Measurements from ENCODE around the gene SAMD3.
A peak's percentile ranks its signal among the peaks of the same experiment; 100 is the strongest.
"Not testable (repeated sequence)": the region's sequence is repeated elsewhere in the genome, so short reads cannot be mapped to it uniquely, and the experiment has no call there.

The SAMD3 gene
- 0 to 2.2 (median 0) reads per million in 17 experiments for total RNA-seq

DNA sequence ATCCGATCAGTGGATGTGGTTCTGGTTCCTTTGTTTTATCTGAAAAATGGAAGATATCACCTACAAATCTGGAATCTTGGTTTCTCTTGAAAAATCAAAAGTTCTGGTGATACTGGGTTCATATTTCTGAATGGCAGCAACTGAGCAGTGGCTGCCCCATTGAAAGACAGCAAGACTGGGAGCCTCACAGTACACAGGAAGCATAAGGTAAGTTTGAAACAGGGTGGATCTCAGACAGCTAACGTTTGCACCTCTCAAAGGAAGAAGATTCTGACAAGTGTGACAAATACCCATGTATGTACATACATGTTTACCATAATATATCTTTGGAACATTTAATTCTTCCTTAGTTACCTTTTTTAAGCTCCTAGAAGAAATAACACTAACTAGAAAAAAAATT, at the start of gene SAMD3:
Gene SAMD3, minus strand, starts transcription at position 177 of the 400 bp plus-strand sequence. CDS start 7,678 bp downstream, outside the sequence.
- DNase-seq: no peak

DNA sequence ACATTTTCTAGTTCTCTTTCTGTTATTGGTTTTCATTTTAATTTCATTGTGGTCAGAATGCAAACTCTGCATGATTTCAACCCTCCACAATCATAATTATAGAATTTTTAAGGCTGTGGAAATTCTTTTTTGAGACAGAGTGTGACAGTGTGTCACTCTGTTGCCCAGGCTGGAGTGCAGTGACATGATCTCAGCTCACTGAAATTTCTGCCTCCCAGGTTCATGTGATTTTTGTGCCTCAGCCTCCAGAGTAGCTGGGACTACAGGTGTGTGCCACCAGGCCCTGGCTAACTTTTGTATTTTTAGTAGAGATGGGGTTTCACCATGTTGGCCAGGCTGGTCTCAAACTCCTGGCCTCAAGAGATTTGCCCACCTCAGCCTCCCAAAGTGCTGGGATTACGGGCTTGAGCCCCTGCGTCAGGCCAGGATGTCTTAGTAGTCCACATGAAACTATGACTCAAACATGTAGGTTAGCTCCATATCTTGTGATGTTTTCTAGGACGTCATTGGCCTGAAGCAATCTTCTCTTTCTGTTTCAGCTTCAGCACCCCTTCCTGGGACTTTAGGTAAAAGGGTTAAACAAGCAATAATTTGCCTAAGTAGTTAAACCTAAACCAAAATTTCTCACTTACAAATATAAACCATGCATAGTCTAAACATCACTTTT, 47.4 kb upstream of the SAMD3 start:
- DNase-seq: no peak

DNA sequence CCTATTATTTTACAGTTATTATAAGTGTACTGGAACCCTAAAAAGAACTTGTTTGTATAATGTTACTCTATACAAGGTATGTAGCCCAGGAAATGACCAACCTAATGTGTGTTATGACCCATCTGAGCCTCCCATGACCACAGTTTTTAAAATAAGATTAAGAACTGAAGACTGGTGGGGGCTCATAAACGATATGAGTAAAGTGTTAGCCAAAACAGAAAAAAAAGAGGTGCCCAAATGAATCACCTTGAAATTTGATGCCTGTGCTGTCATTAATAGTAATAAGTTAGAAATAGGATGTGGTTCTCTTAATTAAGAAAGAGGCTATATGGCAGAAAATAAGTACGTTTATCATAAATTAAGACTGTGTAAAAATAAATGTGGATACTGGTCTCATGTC, 42.8 kb upstream of the SAMD3 start:
- DNase-seq: not testable (repeated sequence)

DNA sequence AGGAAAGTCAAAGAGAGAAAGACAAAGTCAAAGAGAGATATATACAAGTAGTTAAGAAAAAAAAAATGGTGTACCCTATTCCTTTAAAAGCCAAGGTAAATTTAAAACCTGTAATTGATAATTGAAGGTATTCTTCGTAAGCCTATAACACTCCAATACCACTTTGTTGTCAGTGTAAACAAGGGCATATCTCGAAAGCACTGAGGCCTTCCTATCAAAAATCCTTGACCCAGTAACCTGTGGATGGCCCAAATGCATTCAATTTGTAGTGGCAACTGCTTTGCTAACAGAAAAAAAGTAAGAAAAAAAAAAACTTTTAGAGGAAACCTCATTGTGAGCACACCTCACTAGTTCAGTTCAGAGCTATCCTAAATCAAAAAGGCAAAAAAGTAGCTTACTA, 39.3 kb upstream of the SAMD3 start:
- no peak for DNase-seq

DNA sequence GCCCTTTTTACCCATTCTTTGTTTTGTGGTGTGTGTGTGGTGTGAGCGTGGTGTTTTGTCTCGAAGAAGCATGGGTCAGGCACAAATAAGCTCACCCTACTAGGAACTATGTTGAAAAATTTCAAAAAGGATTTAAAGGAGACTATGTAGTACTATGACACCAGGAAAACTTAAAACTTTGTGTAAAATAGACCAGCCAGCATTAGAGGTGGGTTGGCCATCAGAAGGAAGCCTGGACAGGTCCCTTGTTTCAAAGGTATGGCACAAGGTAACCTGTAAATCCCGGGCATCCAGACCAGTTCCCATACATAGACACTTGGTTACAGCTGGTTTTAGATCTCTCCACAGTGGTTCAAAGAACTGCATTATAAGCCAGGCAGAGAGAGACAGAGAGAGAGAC, 38.8 kb upstream of the SAMD3 start:
- DNase-seq: not testable (repeated sequence)

DNA sequence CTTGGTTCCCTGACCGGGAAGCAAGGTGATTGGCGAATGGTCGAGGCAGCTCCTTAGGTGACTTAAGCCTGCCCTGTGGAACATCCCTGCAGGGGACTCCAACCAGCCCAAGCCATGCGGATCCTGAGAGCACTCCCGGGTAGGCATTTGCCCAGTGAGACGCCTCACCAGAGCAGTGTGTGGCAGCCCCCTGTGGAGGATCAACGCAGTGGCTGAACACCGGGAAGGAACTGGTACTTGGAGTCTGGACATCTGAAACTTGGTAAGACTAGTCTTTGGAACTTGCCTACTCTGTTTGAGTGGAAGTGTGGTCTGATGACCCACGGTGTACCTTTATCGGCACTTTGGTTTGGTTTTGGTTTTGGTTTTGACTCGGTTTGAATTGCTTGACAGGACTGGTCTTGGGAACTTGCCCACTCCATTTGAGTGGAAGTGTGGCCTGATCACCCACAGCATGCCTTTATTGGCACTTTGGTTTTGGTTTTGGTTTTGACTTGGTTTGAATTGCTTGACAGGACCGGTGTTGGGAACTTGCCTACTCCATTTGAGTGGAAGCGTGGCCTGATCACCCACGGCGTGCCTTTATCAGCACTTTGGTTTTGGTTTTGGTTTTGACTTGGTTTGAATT, 38.0 kb upstream of the SAMD3 start:
- not testable (repeated sequence) for DNase-seq

DNA sequence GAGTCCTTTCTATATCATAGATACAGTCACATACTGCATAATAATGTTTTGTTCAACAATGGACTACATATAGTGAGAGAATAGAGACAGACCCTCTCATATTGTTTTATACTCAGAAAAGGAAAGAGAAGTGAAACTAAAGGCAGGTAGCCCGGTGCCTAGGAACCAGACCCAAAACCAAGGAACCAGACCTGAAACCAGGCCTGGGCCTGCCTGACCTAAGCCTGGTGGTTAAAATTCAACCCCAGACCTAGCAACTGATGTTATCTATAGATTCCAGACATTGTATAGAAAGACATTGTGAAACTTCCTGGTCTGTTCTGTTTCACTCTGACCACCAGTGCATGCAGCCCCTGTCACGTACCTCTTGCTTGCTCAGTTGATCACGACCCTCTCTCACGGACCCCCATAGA, 37.3 kb upstream of the SAMD3 start:
- not testable (repeated sequence) for DNase-seq

- DNase-seq: no peak
These were observed 36.8 kb upstream of the SAMD3 start for GRCh38 chr6:130259557-130259956.

- DNase-seq: no peak
These were observed 36.4 kb upstream of the SAMD3 start for GRCh38 chr6:130259140-130259539.

DNA sequence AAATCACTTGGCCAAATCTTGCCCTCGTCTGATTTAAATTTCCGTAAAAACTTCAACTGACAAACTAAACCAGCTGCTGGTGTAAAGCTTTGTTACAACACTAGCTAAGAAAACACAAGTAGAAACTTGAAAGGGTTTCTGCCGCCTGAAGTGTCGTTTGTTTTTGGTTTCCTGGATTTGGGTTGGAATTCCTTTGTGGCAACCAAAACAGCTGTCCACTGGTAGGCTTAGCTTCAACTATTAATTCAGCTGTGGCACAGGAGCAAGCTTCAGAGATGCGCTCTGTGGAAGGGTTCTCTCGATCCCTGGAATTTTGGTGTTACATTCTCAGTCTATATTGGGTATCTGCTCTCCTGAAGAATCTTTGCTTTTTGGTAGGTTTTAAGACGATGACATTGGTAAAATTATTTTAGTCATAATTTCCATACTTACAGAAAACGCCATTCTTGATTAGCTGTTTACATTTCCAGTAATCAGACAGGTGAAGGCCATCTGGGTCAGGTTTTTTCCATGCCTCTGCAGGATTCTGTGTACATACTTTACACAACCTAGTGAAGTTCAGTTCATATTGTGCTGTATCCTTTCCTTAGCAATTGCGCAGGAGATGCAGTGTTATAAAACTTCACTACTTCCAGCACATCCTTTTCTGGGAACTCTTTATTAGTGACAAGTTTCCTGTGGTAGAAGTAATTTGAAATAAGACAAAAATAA, 29.9 kb upstream of the SAMD3 start:
- DNase-seq: no peak

- DNase-seq: no peak
These were observed 22.5 kb upstream of the SAMD3 start for GRCh38 chr6:130245267-130245666.

- no peak for DNase-seq
These were observed 22.0 kb upstream of the SAMD3 start for GRCh38 chr6:130244728-130245127.

- no peak for DNase-seq
These were observed 17.5 kb upstream of the SAMD3 start for GRCh38 chr6:130240232-130240631.

- no peak for DNase-seq
These were observed 17.0 kb upstream of the SAMD3 start for GRCh38 chr6:130239755-130240154.

- DNase-seq: no peak
These were observed 10.6 kb upstream of the SAMD3 start for GRCh38 chr6:130233330-130233729.

DNA sequence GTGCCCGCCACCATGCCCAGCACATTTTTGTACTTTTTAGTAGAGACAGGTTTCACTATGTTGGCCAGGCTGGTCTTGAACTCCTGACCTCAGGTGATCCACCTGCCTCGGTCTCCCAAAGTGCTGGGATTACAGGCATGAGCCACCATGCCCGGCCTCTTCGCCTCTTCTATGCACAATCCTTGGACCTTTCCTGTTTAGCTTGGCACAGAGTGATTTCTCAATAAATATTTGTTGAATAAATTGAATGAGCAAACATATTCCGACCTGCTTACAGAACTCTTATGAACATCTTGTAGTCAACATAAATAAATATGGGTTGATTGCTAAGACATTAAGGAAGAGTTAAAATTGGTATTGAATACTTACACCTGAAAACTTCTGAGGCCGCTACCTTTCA, 7.8 kb upstream of the SAMD3 start:
- DNase-seq: not testable (repeated sequence)

GRCh38 chr6:130229645-130230044, 6.9 kb upstream of the SAMD3 start:
- DNase-seq: no peak

GRCh38 chr6:130223508-130223907, 757 bp upstream of the SAMD3 start:
- no peak for DNase-seq

DNA sequence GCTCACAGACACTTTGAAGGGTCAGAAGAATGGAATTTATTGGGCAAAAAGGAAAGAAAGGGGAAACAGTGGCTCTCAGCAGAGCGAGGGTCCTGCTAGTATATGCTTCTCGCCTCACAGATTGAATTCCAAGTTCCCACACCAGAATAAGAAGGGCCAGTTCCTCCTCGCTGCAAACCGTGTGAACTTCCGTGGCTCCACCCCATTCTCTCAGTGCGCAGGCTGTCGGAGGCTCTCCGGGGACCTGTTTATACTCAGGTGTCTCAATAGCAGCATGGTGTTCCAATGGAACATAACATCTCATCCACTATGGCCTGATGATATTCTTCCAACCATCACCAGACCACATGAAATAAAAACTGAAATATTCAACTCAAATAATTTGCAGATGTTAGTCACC, 4.6 kb downstream of the SAMD3 start:
- DNase-seq: no peak

- DNase-seq: no peak
These were observed 6.1 kb downstream of the SAMD3 start for GRCh38 chr6:130216620-130217019.

- peak in 1 of 4 experiments; percentile 3 for DNase-seq
These were observed 7.2 kb downstream of the SAMD3 start for GRCh38 chr6:130215526-130215925.

GRCh38 chr6:130212215-130212874, 10.4 kb downstream of the SAMD3 start:
- no peak for DNase-seq

GRCh38 chr6:130211691-130212090, 11.1 kb downstream of the SAMD3 start:
- no peak for DNase-seq
